Femur (tissue), 1 donor: ENCODE results near the gene PRDX2.

Source experiments
- DNase-seq: peaks from one replicate; pipeline ENCODE4 v3.0.0-alpha.2; 2017

Gene PRDX2

DNA sequence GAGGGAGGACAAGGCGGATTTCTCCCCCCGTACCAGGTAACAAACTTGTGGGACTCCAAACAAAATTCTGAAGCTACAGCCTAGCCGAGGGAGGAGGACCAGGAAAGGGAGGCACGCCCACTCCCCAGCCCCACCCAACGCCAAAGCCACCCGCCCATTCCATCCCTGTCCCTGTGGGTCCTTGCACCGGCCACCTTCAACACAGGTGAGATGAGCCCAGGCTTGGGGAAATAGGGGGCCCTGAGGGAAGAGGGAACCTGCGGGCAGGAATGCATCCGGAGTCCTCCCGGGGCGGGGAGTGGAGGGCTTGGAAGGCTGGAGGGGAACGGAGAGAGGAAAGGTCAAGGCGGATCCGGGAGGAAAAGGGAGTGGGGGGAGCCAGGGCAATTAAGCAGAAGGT, 50.0 kb downstream of the PRDX2 start, which contains the start of gene BEST2:
TSS of gene BEST2 (plus strand) at position 157 of the 400 bp plus-strand sequence. CDS start 802 bp downstream, outside the sequence.
- DNase-seq, result no peak

GRCh38 chr19:12750851-12751250, 50.7 kb downstream of the PRDX2 start:
- DNase-seq, result no peak

DNA sequence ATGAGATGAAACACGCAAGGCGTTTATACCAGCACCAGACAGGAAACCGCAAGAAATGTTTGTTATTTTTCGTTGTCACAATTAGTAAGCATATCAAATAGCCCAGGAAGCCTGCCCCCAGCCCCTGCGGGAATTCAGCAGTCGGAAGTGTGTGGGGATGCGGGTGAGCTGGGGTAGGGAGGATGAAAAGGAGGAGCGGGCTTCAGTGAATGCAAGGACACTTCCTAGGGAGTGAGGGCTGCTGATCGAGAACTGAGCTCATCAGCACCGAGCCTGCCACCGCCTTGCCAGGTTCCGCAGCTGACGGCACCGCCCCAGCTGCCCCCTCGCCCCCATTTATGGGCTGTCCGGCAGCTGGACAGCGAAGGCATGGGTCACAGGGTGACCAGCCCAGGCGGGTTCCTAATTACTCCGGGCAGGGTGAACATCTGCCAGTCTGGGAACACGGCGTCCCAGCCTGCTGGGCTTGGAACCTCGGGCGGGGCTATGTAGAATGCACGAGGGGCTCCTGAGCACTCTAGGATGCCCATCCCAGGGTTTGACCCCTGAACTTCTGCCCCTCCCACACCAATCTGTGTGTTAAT, 51.6 kb downstream of the PRDX2 start:
- DNase-seq, result no peak

- no peak for DNase-seq
Measured at GRCh38 chr19:12748489-12748888, 53.1 kb downstream of the PRDX2 start.
